Lung (tissue), 13 donors: ENCODE measurements around the gene TTC27. TPM values are rescaled to one million over a fixed set of nuclear protein-coding genes. Genes with fewer than 3 reads are reported as not detected.
"Not testable (repeated sequence)": the region's sequence is repeated elsewhere in the genome, so short reads cannot be mapped to it uniquely, and the experiment has no call there.

Experiments used
- ATAC-seq: fragments of 200-7000 bp; cut with Tn5 transposase; one replicate; pipeline ENCODE4 v1.9.1; 2020; ENCODE audit warnings: moderate number of reproducible peaks; ENCODE audit not compliant: insufficient read depth, low FRiP score
- DNase-seq, 3 donors: peaks; one replicate each; pipeline ENCODE4 v3.0.0-alpha.2; 2013 to 2017
- H3K27ac ChIP-seq, 2 donors: one replicate each; pipeline ENCODE4 v1.5.1; 2013; ENCODE audit warnings: mild to moderate bottlenecking in 2 of 2, moderate library complexity in 2 of 2, control low read depth in 1 of 2, inconsistent platforms in 1 of 2, low read depth in 1 of 2, low read length in 1 of 2
- H3K27me3 ChIP-seq, 3 donors: one replicate each; pipeline ENCODE4 v1.5.1; 2013; ENCODE audit warnings: low read length in 2 of 3; ENCODE audit not compliant: control insufficient read depth in 3 of 3, insufficient read depth in 3 of 3
- H3K36me3 ChIP-seq, 4 donors: one replicate each; pipeline ENCODE4 v1.5.1; 2013; ENCODE audit warnings: low read length in 4 of 4, mild to moderate bottlenecking in 1 of 4, moderate library complexity in 1 of 4; ENCODE audit not compliant: control insufficient read depth in 4 of 4, insufficient read depth in 4 of 4
- H3K4me1 ChIP-seq, 5 donors: one replicate each; pipeline ENCODE4 v1.5.1; 2013; ENCODE audit warnings: low read length in 5 of 5, mild to moderate bottlenecking in 2 of 5, moderate library complexity in 1 of 5; ENCODE audit not compliant: control insufficient read depth in 5 of 5, insufficient read depth in 5 of 5
- H3K4me3 ChIP-seq: one replicate; pipeline ENCODE4 v1.5.1; 2013; ENCODE audit warnings: mild to moderate bottlenecking, control low read depth, moderate library complexity
- H3K9ac ChIP-seq, 2 donors: one replicate each; pipeline ENCODE4 v1.5.1; 2013; ENCODE audit warnings: low read length in 2 of 2, control low read depth in 1 of 2; ENCODE audit not compliant: insufficient read depth in 1 of 2
- H3K9me3 ChIP-seq, 4 donors: one replicate each; pipeline ENCODE4 v1.5.1; 2013; ENCODE audit warnings: low read length in 3 of 4, mild to moderate bottlenecking in 1 of 4, moderate library complexity in 1 of 4; ENCODE audit not compliant: control insufficient read depth in 4 of 4, insufficient read depth in 3 of 4
- WGBS, 2 donors: extraction: QIAGEN DNeasy Blood & Tissue Kit; methylation state at CpG; one replicate each; pipeline ENCODE4 v1.1.7; 2013; 5-methylcytosine and 5-hydroxymethylcytosine counted together
- polyA plus RNA-seq, 2 donors: library from polyadenylated mRNA; stranded (reverse); fragments of 200-250 nt; gene quantifications; one replicate each; pipeline ENCODE4 v1.2.1, GENCODE V29; 2013
- small RNA-seq: library from RNA; depleted of rRNA; stranded (forward); fragments of <200 nt; gene quantifications from one replicate; pipeline ENCODE3, GENCODE V24; 2014; ENCODE audit warnings: low replicate concordance
- total RNA-seq, 2 donors: library from RNA; depleted of rRNA in 1 of 2; stranded (reverse); fragments of >200 nt in 1 of 2; gene quantifications; one replicate each; pipeline ENCODE4 v1.2.1, GENCODE V29; 2014 to 2021
- TF ChIP-seq, protein P1 (sequence below): IDR thresholded peaks from 2 replicates; pipeline ENCODE4 v1.5.1; 2012; ENCODE audit warnings: mild to moderate bottlenecking; ENCODE audit errors: control extremely low read depth, extremely low read depth
- donor health status: control.
- donor health status: control.
- donor health status: Bipolar disorder and iron deficiency.
- donor health status: healthy.
- donor health status: DM: yes; HTN: yes; CAD: no.

Gene TTC27
- total and polyA plus RNA-seq, 4 donors, result 5.2 to 17.4 (median 12.3) TPM

DNA sequence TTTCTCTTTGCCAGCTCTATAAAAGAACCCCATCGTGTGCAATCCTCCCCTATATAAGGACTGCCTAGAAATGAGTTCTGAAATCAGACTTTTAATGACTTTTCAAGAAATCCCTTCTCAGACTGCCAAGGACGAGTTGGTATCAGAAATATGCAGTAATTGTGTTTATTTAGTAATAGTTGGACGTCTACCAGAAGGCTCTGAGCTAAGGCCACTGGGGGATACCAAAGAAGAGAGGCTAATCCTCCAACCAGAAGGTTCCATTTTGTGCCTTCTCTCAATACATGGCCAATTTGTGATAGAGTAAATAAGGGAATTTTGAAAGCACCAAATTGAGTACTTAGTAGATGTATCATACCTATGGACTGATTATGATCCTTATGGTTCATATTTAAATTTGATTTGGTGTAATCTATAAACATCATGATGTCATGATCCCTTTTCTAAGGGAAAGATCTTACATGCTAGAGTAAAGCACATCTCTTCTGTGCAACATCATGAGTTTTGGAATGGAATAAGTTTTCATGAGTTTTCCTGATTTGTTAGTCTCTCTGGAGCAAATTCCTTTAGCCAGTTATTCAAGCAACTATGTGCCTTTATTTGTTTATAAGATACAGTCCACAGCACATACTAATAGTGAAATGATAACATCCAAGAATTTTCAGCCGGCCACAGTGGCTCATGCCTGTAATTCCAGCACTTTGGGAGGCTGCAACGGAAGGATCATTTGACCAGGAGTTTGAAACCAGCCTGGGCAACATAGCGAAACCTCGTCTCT, 236.7 kb downstream of the TTC27 start:
- H3K27ac ChIP-seq, result peak overlapping the region in 1 of 2 donors; percentile 19

DNA sequence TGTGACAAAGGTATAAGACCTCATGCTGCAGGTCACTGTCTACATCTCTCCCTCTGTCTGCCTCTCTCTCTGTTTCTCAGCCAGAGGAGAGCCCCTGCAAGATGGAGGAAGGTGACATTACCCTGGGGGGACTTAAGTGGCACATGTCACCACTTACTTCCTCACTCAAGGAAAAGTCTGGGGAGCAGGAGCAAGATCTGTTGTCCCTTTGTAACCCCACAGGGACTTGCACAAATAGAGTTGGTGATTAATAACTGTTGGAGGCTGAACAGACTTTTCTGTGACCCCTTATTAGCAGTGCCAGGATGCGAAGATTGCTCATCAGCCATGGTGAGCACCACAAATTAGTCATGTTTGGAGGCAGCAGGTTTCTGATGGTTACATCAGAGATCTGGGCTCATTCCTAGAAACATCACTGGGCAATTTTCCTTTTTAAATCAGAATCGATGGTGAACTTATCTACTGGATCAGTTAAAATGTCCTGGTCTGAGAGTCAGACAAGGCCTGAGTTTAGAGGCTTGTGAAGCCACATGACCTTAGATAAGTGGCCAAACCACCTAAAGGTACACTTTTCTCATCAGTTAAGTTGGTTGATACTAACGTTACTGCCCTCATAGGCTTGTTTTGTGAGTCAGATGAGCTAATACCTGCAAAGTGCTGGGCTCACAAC, 237.7 kb downstream of the TTC27 start:
- WGBS, 2 donors, result 74 to 84% methylated on average over 3 of the region's 3 CpGs
- Histone ChIP-seq H3K9me3 (no peaks in the 10 kb centered on the region), H3K4me1 (peaks cover 0 to 13% (median 0%) of the 10 kb centered on the region in 5 donors), H3K9ac (no peak overlapping the region), H3K27me3 (no peaks in the 10 kb centered on the region), H3K4me3 (no peak overlapping the region), H3K36me3 (no peaks in the 10 kb centered on the region), H3K27ac (no peak overlapping the region)
- no peak for ATAC-seq
- no peak for DNase-seq
- TF ChIP-seq, protein P1, sequence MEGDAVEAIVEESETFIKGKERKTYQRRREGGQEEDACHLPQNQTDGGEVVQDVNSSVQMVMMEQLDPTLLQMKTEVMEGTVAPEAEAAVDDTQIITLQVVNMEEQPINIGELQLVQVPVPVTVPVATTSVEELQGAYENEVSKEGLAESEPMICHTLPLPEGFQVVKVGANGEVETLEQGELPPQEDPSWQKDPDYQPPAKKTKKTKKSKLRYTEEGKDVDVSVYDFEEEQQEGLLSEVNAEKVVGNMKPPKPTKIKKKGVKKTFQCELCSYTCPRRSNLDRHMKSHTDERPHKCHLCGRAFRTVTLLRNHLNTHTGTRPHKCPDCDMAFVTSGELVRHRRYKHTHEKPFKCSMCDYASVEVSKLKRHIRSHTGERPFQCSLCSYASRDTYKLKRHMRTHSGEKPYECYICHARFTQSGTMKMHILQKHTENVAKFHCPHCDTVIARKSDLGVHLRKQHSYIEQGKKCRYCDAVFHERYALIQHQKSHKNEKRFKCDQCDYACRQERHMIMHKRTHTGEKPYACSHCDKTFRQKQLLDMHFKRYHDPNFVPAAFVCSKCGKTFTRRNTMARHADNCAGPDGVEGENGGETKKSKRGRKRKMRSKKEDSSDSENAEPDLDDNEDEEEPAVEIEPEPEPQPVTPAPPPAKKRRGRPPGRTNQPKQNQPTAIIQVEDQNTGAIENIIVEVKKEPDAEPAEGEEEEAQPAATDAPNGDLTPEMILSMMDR, result no peak

More for the DNA sequence above, 236.7 kb downstream of the TTC27 start:
- Histone ChIP-seq H3K9me3 (no peaks in the 10 kb centered on the region), H3K36me3 (no peaks in the 10 kb centered on the region), H3K4me3 (no peak overlapping the region), H3K27me3 (no peaks in the 10 kb centered on the region), H3K9ac (no peak overlapping the region), H3K4me1 (peaks cover 0 to 13% (median 0%) of the 10 kb centered on the region in 5 donors)
- TF ChIP-seq, protein P1, result no peak
- WGBS, 2 donors, result 62 to 85% methylated on average over 7 of the region's 7 CpGs
- no peak for ATAC-seq
- DNase-seq, result peak; percentile 28 to 85 (median 81)

DNA sequence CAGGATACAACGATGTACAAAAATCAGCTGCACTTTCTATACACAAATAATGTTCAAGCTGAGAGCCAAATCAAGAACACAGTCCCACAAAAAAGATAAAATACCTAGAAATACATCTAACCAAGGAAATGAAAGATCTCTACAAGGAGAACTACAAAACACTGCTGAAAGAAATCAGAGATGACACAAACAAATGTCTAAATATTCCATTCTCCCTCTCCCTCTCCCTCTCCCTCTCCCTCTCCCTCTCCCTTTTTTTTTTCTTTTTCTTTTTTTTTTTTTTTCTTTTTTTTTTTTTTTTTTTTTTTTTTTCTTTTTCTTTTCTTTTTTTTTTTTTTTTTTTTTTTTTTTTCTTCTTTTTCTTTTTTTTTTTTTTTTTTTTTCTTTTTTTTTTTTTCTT, 238.6 kb downstream of the TTC27 start:
- not testable (repeated sequence) for DNase-seq, H3K9me3 ChIP-seq, ATAC-seq, H3K36me3 ChIP-seq, H3K27ac ChIP-seq, H3K4me3 ChIP-seq, H3K9ac ChIP-seq, H3K27me3 ChIP-seq
- WGBS, 2 donors, result 69 to 85% methylated on average over 1 of the region's 1 CpG
- peaks cover 0 to 13% (median 0%) of the 10 kb centered on the region in 5 donors for H3K4me1 ChIP-seq

Small RNA genes lying within 50 kb of the gene (small RNA-seq; reads per million reads assigned to genes)
- gene MIR4765, result not detected
